Stimulated activated naive CD8-positive, alpha-beta T cell treated with anti-CD3 and anti-CD28 coated beads, Interleukin-15, amount 100 ng/mL, for 72 hours (primary cell): Measurements from ENCODE around the gene CNTNAP4.

Experiments used
- ATAC-seq: fragments of 150-1000 bp; cut with Tn5 transposase; 2 replicates; pipeline ENCODE4 v1.10.0; 2021; ENCODE audit warnings: mild to moderate bottlenecking, moderate library complexity
- DNase-seq, 2 donors: peaks; one replicate each; pipeline ENCODE4 v3.0.0; 2021 to 2022
- H3K27ac Mint-ChIP-seq, 2 donors: one replicate each; pipeline ENCODE4 v1.8.0; 2022; ENCODE audit warnings: mild to moderate bottlenecking in 2 of 2, mixed read lengths in 2 of 2, moderate library complexity in 2 of 2
- H3K27me3 Mint-ChIP-seq: one replicate; pipeline ENCODE4 v1.8.0; 2022; ENCODE audit warnings: mixed read lengths
- H3K4me1 Mint-ChIP-seq: one replicate; pipeline ENCODE4 v1.8.0; 2022; ENCODE audit warnings: mild to moderate bottlenecking, mixed read lengths
- H3K4me3 Mint-ChIP-seq, 2 donors: one replicate each; pipeline ENCODE4 v1.8.0; 2022; ENCODE audit warnings: mild to moderate bottlenecking in 2 of 2, mixed read lengths in 2 of 2, moderate library complexity in 1 of 2
- H3K9me3 Mint-ChIP-seq, 2 donors: one replicate each; pipeline ENCODE4 v1.8.0; 2022; ENCODE audit warnings: mixed read lengths in 2 of 2

CNTNAP4 gene

GRCh38 chr16:76428858-76429257 lies 151.7 kb downstream of the CNTNAP4 start:
- no peaks in the 10 kb centered on the region for H3K27me3 Mint-ChIP-seq
- ATAC-seq, result no peak
- no peaks in the 10 kb centered on the region for H3K4me1 Mint-ChIP-seq
- no peak overlapping the region for H3K4me3 Mint-ChIP-seq
- no peak for DNase-seq
- H3K9me3 Mint-ChIP-seq, result peaks cover 0 to 14% of the 10 kb centered on the region in 2 donors
- no peak overlapping the region for H3K27ac Mint-ChIP-seq

- no peak for ATAC-seq
- no peaks in the 10 kb centered on the region for H3K27me3 Mint-ChIP-seq
- DNase-seq, result no peak
- H3K9me3 Mint-ChIP-seq, result peaks cover 0 to 9% of the 10 kb centered on the region in 2 donors
- no peak overlapping the region for H3K4me3 Mint-ChIP-seq
- H3K27ac Mint-ChIP-seq, result no peak overlapping the region
- H3K4me1 Mint-ChIP-seq, result no peaks in the 10 kb centered on the region
Measured at GRCh38 chr16:76441391-76441790, 164.2 kb downstream of the CNTNAP4 start.

DNA sequence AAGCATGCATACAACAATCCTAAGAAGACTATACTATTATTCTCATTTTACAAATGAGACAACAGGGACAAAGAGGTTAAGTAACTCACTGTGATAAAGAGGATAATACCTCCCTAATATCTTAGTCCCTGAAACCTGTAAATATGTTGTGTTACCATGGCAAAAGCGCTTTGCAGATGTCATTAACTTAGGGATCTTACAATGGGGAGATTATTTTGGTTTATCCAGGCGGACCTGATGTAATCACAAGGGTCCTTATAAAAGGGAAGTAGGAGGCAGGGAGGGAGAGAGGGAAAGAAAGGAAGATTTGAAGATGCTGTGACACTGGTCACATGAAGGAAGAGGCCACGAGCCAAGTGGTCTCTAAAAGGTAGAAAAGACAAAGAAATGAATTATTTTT lies 164.7 kb downstream of the CNTNAP4 start:
- no peak overlapping the region for H3K27ac Mint-ChIP-seq
- no peak for ATAC-seq
- peaks cover 0 to 9% of the 10 kb centered on the region in 2 donors for H3K9me3 Mint-ChIP-seq
- no peaks in the 10 kb centered on the region for H3K4me1 Mint-ChIP-seq
- H3K27me3 Mint-ChIP-seq, result no peaks in the 10 kb centered on the region
- H3K4me3 Mint-ChIP-seq, result no peak overlapping the region
- DNase-seq, result no peak

DNA sequence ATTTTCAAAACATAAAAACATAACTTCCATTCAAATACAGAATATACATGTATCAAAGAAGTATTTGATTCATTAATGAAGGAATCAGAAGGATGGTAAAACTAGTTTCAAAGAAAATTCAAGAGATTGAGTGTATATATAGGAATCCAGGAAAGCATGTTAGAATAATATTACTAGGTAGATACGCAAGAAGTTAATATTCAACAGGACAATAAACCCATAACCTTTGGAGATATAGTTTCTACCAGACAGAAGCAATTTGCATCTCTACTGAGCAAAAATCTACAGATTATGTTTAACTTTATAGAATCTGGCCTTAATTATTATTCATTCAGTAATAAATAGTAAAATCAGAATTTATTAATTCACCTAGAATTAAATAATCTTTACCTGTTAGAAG lies 166.8 kb downstream of the CNTNAP4 start:
- H3K4me3 Mint-ChIP-seq, result no peak overlapping the region
- no peak overlapping the region for H3K27ac Mint-ChIP-seq
- DNase-seq, result no peak
- ATAC-seq, result no peak
- H3K27me3 Mint-ChIP-seq, result no peaks in the 10 kb centered on the region
- H3K9me3 Mint-ChIP-seq, result peaks cover 0 to 9% of the 10 kb centered on the region in 2 donors
- H3K4me1 Mint-ChIP-seq, result no peaks in the 10 kb centered on the region

DNA sequence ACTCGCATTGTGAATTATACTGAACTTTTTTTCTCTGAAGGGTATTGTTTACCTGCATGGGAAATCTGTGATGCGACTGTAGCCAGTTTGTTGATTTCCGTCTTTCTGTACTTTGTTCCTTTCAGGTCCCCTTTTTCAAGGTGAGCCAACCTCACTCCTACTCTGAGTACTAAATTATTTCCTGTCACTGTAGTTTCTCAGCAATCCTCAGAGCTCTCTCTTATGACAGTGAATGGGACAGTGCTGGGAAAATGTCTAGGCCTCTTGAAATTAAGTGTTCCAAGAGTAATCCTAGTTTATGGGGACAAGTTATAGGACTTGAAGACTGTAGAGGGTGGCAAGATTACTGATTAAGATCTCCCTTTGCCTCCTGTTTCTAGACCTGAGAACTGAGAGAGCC lies 167.6 kb downstream of the CNTNAP4 start:
- no peak for DNase-seq
- Mint-ChIP-seq H3K27me3 (no peaks in the 10 kb centered on the region), H3K4me1 (no peaks in the 10 kb centered on the region), H3K9me3 (peaks cover 0 to 9% of the 10 kb centered on the region in 2 donors), H3K4me3 (no peak overlapping the region), H3K27ac (no peak overlapping the region)
- no peak for ATAC-seq

GRCh38 chr16:76445815-76446214 lies 168.6 kb downstream of the CNTNAP4 start:
- no peak for DNase-seq
- no peaks in the 10 kb centered on the region for H3K4me1 Mint-ChIP-seq
- no peak for ATAC-seq
- H3K27ac Mint-ChIP-seq, result no peak overlapping the region
- H3K9me3 Mint-ChIP-seq, result peaks cover 0 to 12% of the 10 kb centered on the region in 2 donors
- H3K27me3 Mint-ChIP-seq, result no peaks in the 10 kb centered on the region
- H3K4me3 Mint-ChIP-seq, result no peak overlapping the region

- H3K9me3 Mint-ChIP-seq, result peaks cover 0 to 15% of the 10 kb centered on the region in 2 donors
- ATAC-seq, result no peak
- no peaks in the 10 kb centered on the region for H3K27me3 Mint-ChIP-seq
- H3K4me3 Mint-ChIP-seq, result no peak overlapping the region
- DNase-seq, result no peak
- H3K27ac Mint-ChIP-seq, result no peak overlapping the region
- no peaks in the 10 kb centered on the region for H3K4me1 Mint-ChIP-seq
Measured at GRCh38 chr16:76446251-76446650, 169.1 kb downstream of the CNTNAP4 start.

DNA sequence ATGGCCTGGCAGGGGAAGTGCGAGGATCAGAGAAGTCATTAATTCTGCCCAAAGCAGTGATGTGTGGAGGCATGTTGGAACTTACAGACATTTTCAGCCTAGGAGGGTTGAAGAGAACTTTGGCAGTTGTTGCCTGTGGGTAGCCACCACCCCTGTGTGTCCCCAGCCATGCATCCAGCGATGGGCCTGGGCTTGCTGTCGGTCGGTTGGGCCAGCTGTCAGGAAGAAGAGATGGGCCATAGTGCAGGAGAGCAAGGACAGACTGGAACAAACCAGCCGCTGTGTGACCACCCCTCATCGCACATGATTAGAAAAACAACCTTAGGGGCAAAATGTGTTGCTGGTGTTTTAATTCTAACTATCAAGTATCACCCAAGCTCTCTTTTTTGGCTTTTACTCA lies 173.7 kb downstream of the CNTNAP4 start:
- H3K4me1 Mint-ChIP-seq, result no peaks in the 10 kb centered on the region

DNA sequence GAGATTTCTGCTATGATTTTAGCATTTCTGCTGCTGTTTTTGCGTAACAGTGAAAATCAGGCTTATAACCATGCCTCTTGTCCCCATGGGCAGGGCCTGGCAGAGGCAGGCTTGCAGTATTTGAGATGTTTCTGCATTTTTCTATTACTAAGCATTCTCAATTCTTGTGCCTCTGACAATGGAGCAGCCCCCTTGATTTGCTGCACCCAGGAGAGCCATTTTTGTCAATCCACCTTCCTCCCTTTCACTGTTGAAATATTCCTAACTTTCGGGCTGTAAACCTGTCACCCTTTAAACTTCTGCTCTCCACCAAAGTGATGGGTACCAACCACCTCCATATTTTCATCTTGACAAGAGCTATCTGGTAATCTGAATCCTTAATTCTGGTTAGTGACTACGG lies 178.1 kb downstream of the CNTNAP4 start:
- no peak overlapping the region for H3K4me3 Mint-ChIP-seq
- no peaks in the 10 kb centered on the region for H3K4me1 Mint-ChIP-seq
- H3K27me3 Mint-ChIP-seq, result no peaks in the 10 kb centered on the region
- peaks cover 0 to 5% of the 10 kb centered on the region in 2 donors for H3K9me3 Mint-ChIP-seq
- ATAC-seq (no peak), DNase-seq (no peak)
- H3K27ac Mint-ChIP-seq, result no peak overlapping the region

More for the DNA sequence above, 173.7 kb downstream of the CNTNAP4 start:
- ATAC-seq (no peak), DNase-seq (no peak)
- no peaks in the 10 kb centered on the region for H3K27me3 Mint-ChIP-seq
- H3K27ac Mint-ChIP-seq, result no peak overlapping the region
- H3K4me3 Mint-ChIP-seq, result no peak overlapping the region
- peaks cover 0 to 5% of the 10 kb centered on the region in 2 donors for H3K9me3 Mint-ChIP-seq

- no peaks in the 10 kb centered on the region for H3K27me3 Mint-ChIP-seq
- ATAC-seq (no peak), DNase-seq (no peak)
Measured at GRCh38 chr16:76456016-76456415, 178.8 kb downstream of the CNTNAP4 start.

DNA sequence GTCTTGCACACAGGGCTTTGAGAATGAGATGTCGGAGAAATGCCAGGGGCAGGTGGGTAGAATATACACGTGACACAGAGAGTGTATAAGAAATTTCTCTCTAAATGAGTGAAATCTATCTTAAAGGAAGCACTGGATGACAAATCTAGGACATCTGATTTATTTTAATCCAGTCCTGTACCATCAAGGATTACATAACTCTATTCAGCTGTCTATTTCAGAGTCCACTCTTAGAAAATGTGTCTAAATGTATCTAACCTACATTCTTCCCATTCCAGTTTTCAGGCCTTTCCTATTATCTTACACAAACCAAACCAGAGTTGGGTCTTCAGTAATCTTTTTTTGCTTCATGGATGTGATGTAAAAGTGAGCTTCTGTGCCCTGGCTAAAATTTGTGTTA lies 181.9 kb downstream of the CNTNAP4 start:
- Mint-ChIP-seq H3K4me3 (no peak overlapping the region), H3K27ac (no peak overlapping the region), H3K4me1 (no peaks in the 10 kb centered on the region), H3K27me3 (no peaks in the 10 kb centered on the region), H3K9me3 (no peaks in the 10 kb centered on the region)
- DNase-seq (no peak), ATAC-seq (no peak)

More at GRCh38 chr16:76456016-76456415, 178.8 kb downstream of the CNTNAP4 start:
- no peak overlapping the region for H3K4me3 Mint-ChIP-seq
- H3K9me3 Mint-ChIP-seq, result peaks cover 0 to under 1% of the 10 kb centered on the region in 2 donors
- no peak overlapping the region for H3K27ac Mint-ChIP-seq
- H3K4me1 Mint-ChIP-seq, result no peaks in the 10 kb centered on the region

DNA sequence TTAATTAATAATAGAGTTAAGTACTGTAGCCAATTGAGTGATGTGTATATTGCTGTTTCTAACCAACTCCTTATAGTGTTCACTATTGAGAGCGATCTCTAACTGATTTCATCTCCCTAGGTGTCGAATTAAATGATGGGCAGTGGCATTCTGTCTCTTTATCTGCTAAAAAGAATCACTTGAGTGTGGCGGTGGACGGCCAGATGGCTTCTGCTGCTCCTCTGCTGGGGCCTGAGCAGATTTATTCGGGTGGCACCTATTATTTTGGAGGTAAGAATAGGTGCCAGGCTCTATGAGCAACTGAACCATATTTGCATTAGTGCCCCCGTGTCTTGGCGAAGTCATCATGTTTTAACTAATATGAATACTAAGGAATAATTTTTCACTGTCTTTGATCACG lies 184.6 kb downstream of the CNTNAP4 start:
- DNase-seq (no peak), ATAC-seq (no peak)
- Mint-ChIP-seq H3K27me3 (no peaks in the 10 kb centered on the region), H3K9me3 (no peaks in the 10 kb centered on the region), H3K4me1 (no peaks in the 10 kb centered on the region), H3K4me3 (no peak overlapping the region), H3K27ac (no peak overlapping the region)

DNA sequence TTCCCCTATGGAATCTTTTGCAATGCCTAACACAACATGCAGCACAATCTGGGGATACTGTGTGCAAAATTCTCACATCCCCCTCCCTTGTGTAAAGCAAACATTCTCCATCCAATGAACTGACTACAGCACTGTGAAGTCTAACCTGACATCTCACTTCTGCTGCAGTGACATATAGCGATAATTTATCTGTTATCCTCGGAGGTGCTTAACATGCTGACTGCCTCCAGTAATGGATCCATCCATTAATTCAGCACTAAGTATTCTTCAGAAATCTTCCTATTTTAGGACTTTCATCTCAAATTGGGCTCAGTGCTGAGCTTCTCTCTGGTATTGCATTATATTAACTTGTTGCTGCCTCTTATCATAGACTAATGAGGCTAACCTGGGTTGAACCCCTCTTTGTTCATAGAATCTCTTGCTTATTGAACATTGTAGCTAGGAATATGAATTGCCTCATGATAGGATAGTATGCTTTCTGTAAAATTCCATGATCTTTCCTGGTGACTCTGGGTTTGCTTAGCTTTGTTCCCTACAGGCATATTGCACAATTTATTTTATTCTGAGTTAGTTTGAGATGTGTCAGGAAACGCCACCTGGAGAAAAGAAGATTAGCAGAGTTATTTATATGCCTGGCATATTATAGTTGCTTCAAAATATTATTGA lies 187.9 kb downstream of the CNTNAP4 start:
- Mint-ChIP-seq H3K4me3 (no peak overlapping the region), H3K27ac (no peak overlapping the region), H3K4me1 (no peaks in the 10 kb centered on the region), H3K9me3 (no peaks in the 10 kb centered on the region), H3K27me3 (no peaks in the 10 kb centered on the region)
- no peak for DNase-seq
- no peak for ATAC-seq

DNA sequence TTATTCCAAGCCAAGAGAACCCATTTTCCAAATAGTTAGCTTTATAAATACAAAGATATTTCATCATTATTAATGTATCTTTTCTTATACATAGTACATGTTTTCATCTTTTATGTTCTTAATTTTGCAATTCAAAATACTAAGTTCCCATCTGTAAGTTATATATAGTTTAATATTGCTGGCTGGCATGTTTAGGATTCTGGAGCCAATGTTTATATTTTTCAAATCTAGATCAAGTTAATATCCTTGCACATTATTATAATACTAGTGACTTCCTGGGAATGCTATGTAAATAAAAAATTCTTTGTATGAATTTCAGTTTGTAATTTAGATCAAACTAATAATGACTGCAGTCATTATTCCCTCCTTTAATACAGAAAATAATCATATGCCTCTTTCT lies 189.7 kb downstream of the CNTNAP4 start:
- Mint-ChIP-seq H3K4me1 (no peaks in the 10 kb centered on the region), H3K4me3 (no peak overlapping the region), H3K27ac (no peak overlapping the region), H3K27me3 (no peaks in the 10 kb centered on the region), H3K9me3 (peaks cover 5 to 12% of the 10 kb centered on the region in 2 donors)
- DNase-seq (no peak), ATAC-seq (no peak)

- Mint-ChIP-seq H3K27me3 (no peaks in the 10 kb centered on the region), H3K4me3 (no peak overlapping the region), H3K4me1 (no peaks in the 10 kb centered on the region), H3K9me3 (peaks cover 7 to 16% of the 10 kb centered on the region in 2 donors), H3K27ac (no peak overlapping the region)
- DNase-seq, result no peak
- ATAC-seq, result no peak
Measured at GRCh38 chr16:76474048-76474447, 196.8 kb downstream of the CNTNAP4 start.

DNA sequence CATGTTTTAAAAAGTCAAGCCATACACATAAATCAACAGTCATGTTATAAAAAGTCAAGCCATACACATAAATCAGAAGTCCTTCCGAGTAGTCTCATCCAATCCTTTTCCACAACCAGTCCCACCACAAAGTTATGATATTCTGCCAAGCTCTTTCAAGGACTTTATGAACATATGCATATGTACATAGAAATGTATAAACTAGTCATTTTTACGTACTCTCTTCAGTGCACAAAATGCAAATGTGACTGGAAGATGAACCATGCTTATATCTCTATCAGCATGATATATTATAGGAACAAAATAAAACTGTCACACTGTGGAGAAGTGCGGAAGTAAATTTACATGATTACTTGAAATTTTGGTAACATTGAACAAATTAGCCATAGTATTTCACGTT lies 200.9 kb downstream of the CNTNAP4 start:
- Mint-ChIP-seq H3K9me3 (peaks cover 2 to 4% of the 10 kb centered on the region in 2 donors), H3K4me3 (no peak overlapping the region), H3K27ac (no peak overlapping the region), H3K27me3 (no peaks in the 10 kb centered on the region), H3K4me1 (no peaks in the 10 kb centered on the region)
- DNase-seq, result no peak
- ATAC-seq, result no peak

DNA sequence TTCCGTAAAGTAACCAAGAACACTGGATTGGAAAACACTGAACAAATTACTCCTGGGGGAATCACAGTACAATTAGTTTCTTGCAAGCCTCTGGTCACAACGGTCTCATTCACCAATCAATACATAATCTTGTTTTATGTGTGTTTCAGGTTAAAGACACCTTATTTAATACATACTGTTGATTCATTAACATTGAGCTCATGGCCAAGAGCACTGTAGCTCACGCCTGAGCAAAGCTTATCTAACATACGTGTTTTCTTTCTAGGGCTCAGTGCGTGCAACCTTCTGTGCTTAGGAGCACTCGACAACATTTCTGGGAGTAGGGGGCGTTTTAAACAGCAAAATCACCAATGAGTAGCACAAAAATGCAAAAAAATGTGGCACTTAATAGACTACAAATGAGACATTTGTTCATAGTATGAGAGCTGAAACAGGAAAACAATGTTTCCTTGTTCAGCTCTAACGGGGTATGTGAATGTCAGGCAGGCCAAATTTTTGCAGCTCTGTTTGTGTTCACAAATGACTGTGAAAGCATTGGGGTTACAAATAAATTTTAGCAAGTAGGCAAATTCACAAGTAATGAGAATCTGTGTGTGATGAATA lies 206.2 kb downstream of the CNTNAP4 start:
- DNase-seq (no peak), ATAC-seq (no peak)
- no peaks in the 10 kb centered on the region for H3K4me1 Mint-ChIP-seq
- no peak overlapping the region for H3K4me3 Mint-ChIP-seq
- H3K9me3 Mint-ChIP-seq, result peaks cover 7 to 11% of the 10 kb centered on the region in 2 donors
- no peaks in the 10 kb centered on the region for H3K27me3 Mint-ChIP-seq
- H3K27ac Mint-ChIP-seq, result no peak overlapping the region
